Measurements from ENCODE around the gene FBXW9.
A peak's percentile ranks its signal among the peaks of the same experiment; 100 is the strongest.
"Not testable (repeated sequence)": the region's sequence is repeated elsewhere in the genome, so short reads cannot be mapped to it uniquely, and the experiment has no call there.

Gene FBXW9

DNA sequence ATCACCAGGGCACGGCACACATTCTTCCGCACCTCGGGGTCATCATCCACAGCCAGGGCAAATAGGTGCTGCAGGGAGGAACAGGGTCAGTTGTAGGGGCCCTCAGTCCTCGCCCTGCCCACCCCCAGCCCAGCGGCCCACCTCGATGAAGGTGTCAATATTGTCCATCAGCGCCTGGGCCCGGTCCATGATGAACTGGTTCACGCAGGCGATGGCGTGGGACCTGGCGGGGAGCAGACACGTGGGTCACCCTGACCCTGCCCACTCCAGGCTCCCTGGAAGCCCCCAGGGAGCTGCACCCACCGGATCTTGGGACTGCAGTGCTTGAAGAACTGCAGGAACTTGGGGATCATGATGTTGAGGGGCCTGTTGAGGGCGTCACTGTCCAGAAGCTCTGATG, 18.7 kb upstream of the FBXW9 start:
- no peak for DNase-seq (ENCODE audit: low read depth)

DNA sequence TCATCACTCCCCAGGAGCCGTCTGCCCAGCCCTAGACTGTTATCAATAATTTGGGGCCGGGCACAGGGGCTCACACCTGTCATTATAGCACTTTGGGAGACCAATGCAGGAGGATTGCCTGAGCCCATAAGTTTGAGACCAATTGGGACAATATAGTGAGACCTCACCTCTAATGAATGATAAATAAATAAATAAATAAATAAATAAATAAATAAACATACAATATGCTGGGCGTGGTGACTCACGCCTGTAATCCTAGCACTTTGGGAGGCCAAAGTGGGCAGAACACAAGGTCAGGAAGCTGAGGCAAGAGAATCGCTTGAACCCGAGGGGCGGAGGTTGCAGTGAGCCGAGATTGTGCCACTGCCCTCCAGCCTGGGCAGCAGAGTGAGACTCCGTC, 16.9 kb upstream of the FBXW9 start:
- not testable (repeated sequence) for DNase-seq (ENCODE audit: low read depth)

DNA sequence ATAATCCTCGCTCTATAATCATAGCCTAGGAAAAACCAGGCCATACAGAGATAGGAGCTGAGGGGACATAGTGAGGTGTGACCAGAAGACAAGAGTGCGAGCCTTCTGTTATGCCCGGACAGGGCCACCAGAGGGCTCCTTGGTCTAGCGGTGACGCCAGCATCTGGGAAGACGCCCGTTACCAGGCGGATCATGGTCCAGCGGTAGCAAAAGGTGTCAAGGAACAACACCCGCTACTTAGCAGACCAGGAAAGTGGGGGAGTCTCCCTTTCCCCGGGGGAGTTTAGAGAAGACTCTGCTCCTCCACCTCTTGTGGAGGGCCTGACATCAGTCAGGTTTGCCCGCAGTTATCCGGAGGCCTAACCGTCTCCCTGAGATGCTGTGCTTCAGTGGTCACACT, 15.6 kb upstream of the FBXW9 start:
- DNase-seq (ENCODE audit: low read depth) = not testable (repeated sequence)

DNA sequence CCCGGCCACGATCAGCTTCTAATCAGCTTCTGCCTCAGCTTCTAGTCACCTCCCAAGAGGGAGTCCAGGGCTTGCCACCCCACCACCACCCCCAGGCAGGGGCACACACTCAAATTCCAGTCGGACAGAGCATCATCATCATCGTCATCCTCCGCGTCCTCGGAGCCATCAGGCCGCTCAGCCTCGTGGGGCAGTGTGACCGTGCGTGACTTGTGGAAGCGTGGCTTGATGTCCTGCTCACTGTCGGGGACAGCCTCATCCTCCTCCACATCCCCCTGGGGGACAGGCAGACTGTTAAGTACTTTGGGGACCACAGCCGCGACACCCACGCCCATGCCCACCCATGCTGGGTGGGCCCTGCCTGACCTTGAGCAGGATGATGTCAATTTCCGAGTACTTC, 14.8 kb upstream of the FBXW9 start:
- no peak for DNase-seq (ENCODE audit: low read depth)

DNA sequence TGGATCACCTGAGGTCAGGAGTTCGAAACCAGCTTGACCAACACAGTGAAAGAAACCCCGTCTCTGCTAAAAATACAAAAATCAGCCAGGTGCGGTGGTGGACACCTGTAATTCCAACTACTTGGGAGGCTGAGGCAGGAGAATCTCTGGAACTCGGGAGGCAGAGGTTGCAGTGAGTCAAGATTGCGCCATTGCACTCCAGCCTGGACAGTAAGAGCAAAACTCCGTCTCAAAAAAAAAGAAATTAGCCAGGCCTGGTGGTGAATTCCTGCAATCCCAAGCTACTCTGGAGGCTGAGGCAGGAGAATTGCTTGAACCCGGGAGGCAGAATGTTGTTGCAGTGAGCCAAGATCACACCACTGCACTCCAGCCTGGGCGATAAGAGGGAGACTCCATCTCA, 12.2 kb upstream of the FBXW9 start:
- no peak for DNase-seq (ENCODE audit: low read depth)

DNA sequence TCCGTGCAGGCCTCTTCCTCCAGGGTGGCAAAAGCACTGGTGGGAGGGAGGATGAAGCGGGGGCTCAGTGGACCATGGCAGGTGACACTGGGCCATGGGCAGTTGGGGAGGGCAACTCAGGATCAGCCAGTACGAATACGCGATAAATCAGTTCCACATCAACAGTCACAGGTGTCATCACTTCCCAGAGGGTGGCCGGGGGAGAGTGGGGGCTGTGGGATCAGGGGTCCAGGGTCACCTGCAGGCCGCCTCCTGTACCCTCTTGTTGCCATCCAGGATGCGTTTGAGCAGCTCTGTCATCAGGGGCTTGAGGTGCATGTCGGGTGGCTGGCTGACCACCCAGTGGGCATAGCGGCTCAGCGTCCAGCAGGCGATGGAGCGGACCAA, 9.9 kb upstream of the FBXW9 start:
- DNase-seq (ENCODE audit: low read depth) = no peak

DNA sequence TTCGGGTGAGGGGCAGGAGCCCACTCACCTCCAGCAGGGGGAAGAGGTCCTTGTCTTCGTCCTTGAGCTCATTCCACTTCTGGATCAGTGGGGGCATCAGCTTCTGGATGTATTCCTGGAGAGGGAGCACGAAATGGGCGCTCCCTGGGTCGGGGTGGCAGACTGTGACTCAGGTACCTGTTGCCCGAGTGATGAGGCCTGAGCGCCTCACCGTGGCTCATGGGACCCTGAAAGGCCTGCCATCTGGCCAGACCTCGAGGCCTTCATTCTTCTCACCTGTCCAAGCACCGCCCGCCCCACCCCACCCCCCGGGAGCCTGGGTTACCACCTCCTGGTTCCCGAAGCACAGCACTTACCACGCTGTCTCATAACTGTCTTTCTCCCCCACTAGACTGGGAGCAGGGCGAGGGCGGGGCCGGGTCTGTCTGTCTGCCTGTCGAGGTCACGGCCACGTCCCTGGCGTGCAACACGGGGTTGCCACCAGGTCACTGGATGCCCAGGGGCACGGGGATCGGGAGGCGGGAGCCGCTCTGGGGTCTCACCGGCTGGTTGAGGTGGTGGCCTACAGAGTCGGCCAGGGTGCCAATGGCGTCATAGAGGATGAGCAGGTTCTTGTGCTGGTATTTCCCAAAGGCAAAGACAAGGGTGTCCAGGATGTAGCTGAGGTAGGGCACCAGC, 9.4 kb upstream of the FBXW9 start:
- no peak for DNase-seq (ENCODE audit: low read depth)

DNA sequence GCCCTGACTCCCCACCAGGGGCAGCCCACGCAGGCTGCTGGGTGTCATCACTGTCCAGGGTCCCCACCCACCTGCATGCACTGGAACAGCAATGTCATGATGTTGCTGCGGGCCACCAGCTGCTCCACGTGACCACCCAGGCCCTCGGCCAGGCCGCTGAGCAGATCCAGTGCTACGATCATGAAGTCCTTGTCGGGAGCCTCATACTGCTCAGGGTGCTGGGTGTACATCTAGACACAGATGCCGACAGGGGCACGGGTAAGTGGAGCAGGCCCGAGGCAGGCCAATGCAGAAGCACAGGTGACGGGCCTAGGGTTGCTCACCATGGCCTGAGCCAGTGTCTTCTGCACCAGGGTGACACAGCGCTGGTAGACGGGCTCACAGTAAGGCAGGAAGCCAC, 8.7 kb upstream of the FBXW9 start:
- no peak for DNase-seq (ENCODE audit: low read depth)

DNA sequence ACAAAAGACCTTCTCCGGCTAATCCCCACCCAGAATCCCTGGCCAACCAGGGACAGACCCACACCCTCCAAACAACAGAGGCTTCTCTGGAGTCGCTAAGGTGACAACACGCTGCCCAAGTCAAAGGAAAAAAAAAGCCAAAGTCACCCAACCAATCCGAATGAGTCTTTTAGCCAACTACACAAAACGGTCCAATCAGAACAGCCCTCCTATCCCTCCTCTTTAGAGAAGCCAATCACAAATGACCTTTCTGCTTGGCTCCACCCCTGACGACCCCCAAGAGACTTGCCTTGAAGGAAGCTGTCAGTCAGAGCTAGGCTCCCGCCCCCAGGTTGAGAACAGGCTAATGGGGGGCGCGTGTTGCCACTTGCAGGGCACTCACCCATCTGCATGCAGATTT, 6.6 kb upstream of the FBXW9 start:
- DNase-seq (ENCODE audit: low read depth) = no peak

DNA sequence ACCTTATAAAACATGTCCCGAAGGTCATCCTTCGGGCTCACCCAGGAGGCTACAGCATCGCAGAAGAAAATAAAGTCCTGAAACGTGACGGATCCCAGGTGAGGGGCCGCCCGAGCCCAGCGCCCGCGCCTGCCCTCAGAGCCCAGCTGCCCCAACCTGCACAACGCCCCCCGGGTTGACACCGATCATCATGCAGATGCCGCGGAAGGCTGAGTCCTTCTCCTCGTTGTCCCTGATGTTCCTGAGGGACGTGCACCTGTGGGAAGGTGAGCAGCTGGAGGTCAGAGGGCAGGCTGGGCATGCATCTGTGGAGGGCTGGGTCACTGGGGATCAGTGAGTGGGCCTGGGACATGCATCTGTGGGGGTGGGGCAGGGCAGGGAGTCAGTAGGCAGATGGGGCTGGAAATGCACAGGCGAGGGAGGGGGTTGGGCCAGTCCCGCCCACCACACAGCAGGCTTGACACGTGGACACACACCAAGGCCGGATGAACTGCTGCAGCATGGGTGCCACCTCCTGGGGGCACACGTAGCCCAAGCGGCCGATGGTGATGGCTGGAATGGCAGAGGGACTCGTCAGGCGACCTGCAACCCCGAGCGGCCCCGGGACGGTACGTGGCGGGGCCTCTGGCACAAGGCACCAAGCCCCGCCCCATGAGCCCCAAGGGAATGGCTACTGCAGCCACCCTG, 5.3 kb upstream of the FBXW9 start:
- no peak for DNase-seq (ENCODE audit: low read depth)

DNA sequence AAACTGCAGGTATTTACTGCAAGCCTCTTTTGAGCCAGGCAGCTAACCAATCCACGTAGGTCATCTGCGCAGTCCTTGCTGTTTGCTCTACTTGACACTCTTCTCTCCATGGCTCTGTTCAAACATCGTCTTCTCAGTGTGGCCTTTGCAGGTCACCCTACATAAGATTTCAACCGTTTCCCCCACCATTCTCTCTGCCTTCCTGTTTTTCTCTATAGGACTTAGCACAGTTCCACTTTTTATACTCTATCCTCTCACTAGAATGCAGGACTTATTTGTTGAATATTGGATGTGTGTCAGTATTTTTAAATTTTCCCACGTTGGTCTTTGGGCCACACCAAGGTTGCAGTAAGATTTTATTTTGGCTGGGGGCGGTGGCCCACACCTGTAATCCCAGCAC, 1.7 kb upstream of the FBXW9 start:
- DNase-seq (ENCODE audit: low read depth) = no peak

DNA sequence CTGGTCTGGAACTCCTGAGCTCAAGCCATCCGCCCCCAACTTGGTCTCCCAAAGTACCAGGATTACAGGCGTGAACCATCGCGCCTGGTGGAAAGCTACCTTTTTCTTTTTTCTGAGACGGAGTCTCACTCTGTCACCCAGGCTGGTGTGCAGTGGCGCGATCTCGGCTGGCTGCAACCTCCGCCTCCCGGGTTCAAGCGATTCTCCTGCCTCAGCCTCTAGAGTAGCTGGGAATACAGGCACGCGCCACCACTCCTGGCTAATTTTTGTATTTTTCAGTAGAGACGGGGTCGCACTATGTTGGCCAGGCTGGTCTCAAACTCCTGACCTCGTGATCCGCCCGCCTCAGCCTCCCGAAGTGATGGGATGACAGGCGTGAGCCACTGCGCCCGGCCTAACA, 994 bp upstream of the FBXW9 start:
- not testable (repeated sequence) for DNase-seq (ENCODE audit: low read depth)

DNA sequence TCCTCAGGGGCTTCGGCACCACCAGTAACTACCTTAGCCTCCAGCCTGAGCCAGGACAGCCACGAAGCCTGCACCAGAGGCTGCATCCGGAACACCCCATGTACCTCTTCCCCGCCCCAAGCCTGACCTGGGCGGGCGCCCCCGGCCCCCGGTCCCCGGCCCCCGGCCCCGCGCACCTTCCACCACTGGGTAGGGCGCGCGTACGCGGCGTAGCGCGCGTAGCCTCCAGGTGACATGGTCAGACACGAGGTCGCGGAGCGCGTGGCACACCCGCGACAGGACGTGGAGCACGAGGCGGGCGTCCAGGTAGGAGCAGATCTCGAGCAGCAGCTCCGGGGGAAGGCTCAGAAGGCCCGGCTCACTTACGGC, 450 bp downstream of the FBXW9 start:
- DNase-seq (ENCODE audit: low read depth) = no peak

DNA sequence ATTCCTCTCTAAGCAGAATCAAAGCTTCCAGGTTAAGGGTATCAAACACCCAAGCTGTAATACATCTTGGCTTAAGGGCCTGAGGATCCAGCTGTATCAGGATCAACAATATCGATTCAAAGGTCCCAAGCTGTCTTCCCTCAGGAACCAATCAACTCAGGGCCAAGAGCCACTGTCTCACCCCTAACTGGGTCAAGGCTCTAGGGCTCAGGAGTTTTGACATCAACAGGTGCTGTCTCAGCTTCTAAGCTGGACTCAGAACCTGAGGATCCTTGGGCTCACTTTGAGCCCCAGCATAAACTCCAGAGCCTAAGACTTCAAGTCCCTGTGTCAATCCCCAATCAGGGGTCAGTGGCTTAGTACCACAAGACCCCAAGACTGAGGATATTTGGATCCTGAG, 917 bp downstream of the FBXW9 start:
- no peak for DNase-seq (ENCODE audit: low read depth)

DNA sequence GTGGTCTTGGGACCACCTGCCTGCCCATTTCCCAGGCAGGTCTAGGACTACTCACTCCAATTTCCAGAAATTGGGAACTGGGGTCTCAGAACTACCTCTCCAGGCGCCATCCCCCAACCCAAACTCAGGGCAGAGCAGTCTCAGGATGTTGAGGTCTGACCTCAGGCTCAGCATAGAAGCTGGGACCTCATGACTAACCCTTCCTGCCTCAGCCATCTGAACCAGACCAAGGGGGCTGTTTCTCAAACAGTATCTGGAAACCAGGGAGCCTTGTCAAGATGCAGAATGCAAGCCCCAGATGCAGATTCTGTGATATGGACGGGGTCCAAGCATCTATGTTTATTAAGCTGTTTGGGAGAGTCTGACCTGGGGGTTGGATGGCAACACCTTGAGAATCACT, 1.3 kb downstream of the FBXW9 start:
- DNase-seq (ENCODE audit: low read depth) = no peak

DNA sequence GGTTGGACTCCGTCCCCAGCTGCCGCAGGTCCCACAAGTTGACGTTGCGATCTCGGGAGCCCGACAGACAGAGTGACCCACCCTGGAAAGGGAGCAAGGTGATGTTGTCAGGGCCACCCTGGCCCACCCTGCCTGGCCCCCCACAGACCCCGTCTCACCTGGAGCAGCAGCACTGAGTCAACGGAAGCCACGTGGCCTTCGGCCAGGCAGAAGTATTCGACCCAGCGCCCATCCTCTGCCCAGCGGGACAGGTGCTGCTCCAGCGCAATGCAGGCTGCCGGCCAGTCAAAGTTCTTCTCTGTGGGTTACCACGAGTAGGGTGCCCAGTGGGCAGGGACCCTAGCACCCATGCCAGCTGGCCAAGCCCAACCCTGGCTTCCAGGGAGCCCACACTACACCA, 1.8 kb downstream of the FBXW9 start:
- no peak for DNase-seq (ENCODE audit: low read depth)

DNA sequence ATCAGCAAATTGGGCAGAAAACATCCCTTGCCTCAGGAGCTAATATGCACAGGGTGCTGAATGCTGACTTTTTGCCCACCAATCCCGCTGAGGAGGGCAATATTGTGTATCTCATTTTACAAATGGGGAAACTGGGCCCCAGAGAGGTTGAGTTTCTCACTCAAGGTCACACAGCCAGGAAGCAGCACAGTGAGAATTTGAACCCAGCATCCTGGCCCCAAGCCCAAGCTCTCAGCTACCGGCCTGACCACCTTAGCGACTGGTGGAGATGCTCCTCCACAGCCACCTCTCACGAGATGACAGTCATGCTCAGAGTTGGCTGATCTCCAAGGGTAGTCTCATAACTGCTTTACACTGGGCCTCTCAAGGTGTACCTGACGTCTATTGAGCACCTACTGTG, 3.5 kb downstream of the FBXW9 start:
- no peak for DNase-seq (ENCODE audit: low read depth)

DNA sequence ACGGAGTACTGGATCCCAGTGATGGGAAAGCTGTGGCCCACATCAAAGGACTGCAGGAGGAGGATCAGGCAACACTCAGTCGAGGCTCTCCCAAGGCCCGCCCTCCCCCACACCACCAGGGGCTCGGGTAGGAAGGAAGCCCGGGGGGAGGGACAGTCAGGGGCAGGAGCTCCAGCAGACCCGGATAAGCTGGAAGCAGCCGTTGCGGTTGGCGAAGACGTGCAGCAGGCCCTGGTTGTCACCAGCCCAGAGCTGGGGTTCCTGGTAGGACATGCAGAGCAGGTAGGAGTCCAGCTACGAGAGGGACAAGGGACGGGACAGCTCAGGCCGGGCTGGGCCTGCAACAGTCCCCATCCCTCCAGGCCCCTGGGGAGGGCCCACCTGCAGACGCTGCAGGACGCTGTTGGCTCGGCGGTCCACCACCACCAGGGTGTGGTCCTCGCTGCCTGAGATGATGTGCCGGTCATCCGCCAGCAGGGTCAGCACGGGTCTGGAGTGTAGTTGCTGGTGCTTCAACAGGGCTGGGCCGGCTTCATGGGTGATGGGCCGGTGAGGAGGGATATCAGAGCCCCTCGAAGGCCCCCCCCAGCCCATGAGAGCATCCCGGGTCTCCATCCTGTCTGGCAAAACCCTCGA, 6.7 kb downstream of the FBXW9 start:
- no peak for DNase-seq (ENCODE audit: low read depth)

DNA sequence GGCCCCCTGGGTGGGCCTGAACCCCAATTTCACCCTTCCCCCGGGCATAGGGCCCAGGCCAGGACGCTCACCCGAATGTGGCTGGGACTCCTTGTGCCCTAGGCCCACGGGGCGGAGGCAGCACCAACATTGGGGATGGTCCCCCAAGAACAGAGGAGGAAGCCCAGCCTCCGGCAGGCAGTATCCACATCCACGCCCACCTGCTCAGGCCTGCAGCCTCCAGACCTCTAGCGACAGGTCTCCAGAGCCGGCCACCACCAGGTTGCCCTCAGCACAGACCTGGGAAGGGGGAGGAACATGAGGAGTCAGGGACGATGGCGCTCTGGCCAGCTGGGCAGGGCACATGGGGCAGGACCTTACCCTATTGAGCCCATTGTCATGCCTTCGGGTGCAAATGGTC, 7.4 kb downstream of the FBXW9 start:
- no peak for DNase-seq (ENCODE audit: low read depth)

DNA sequence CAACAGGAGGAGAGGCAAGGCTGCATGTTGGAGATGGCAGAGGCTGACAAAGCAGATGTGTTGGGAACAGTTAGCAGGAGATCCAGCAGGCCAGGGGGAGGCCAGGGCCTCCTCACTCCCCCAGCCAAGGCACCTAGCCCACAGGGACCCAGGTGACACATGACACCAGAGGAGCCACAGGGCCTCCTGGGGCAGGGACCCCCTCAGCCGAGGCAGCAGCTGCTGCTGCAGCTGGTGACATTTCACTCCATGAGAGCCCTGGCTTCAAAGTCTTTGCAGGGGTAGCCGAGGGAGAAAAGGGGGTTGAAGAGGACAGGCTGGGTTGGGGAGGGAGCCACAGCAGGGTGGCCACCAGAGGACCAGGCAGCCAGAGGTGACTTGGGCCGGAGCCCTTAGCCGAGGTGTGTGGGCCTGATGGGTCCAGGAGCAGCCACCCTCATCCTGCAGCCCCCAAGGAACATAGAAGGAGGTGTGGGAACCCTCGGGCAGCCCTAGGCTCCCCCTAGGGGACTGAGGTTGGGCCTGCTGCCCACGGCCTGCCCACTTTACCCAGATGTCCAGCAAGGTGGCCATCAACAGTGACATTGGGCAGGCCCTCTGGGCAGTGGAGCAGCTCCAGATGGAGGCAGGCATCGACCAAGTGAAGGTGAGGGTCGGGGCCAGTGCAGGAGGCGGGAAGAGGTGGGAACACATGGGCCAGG, 8.8 kb downstream of the FBXW9 start, which contains the start of gene GNG14:
GNG14 (plus strand) TSS at position 503 of the 701 bp plus-strand sequence; CDS start at position 554, 51 bp downstream.
- DNase-seq (ENCODE audit: low read depth) = no peak

DNA sequence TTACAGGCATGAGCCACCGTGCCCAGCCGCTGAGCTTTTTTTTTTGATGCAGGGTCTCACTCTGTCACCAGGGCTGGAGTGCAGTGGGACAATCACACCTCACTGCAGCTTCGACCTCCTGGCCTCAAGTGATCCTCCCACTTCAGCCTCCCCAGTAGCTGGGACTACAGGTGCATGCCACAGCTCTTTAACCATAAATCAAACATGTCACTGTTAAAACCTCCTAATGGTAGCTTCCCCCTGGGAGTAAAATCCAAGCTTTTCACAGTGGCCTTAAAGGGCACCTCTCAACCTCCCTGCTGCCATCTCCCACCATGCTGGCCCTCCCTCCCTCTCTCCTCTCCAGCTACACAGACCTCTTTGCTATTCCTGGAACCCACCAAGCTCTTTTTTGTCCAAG, 10.6 kb downstream of the FBXW9 start:
- DNase-seq (ENCODE audit: low read depth) = no peak

DNA sequence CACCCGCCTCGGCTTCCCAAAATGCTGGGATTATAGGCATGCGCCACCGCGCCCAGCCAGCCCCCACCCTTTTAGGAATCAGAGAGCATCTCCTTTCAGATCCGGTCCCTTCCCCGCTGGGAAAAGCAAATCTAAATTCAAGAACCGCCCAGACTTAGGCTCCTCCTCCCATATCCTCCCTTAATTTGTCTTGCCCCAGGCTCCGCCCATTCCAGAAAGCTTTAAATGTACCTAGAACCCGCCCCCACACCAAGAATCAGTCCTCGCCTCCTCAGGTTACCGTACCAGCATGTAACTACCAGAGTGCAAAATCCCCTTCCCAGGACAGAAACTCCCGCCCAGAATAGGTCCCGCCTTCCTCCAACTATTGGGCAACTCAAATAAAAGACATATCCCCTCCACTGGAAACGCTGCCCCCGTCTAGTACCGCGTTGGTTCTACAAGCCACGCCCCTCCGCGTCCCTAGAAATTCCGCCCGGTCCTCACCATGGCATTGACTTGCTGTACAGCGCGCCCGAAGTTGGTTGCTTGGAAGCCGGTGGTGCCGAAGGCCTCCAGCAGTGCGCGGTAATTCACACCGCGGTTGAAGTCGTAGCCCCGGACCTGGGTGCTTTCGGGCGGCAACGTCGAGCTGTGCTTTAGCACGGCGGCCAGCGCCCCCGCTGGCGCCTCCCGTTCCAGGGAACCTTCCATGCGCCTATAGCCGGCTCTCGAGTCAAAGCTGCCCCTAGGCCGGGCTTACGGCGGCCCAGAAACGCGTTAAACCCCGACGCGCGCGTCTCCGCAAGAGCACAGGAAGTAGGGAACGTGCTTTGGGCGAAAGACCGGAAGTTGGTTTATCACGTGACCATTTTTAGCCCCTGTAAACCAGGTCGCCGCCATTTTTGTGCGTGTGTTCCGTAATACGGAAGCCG, 15.1 kb downstream of the FBXW9 start, which contains the start of gene DHPS:
DHPS (minus strand) TSS at position 807 of the 914 bp plus-strand sequence; CDS start at position 693, 114 bp downstream.
- peak; percentile 95 for DNase-seq (ENCODE audit: low read depth)
